HT1080 (cell line): ENCODE data around the gene CCNK. TPM values are rescaled to one million over a fixed set of nuclear protein-coding genes. Genes with fewer than 3 reads are reported as not detected.

Experiments
- DNase-seq: peaks from one replicate; pipeline ENCODE4 v3.0.0-alpha.2; 2015; ENCODE audit warnings: low read depth
- polyA plus RNA-seq, 2 experiments: library from polyadenylated mRNA; depleted of rRNA; stranded (reverse); fragments of >200 nt; gene quantifications; 2 replicates each; pipeline ENCODE4 v1.2.3, GENCODE V29; 2015
- total RNA-seq: library from RNA; depleted of rRNA; stranded (reverse); fragments of >200 nt; shearing (Covaris generic); gene quantifications from 2 replicates; pipeline ENCODE4 v1.2.3, GENCODE V29; 2014; rRNA removed

CCNK gene
- 6.6 and 14.1 TPM in 2 replicates for total RNA-seq
- polyA plus RNA-seq (2015; cell fraction: cytosol; rRNA removed), result 57.8 and 74.8 TPM in 2 replicates
- 51.4 and 58.2 TPM in 2 replicates for polyA plus RNA-seq (2015; cell fraction: nucleus; rRNA removed)

GRCh38 chr14:99480917-99481744 lies at the start of gene CCNK:
Gene CCNK (plus strand): TSS chr14:99481409. CDS start chr14:99492678, 11,269 bp downstream.
- peak; percentile 100 for DNase-seq

DNA sequence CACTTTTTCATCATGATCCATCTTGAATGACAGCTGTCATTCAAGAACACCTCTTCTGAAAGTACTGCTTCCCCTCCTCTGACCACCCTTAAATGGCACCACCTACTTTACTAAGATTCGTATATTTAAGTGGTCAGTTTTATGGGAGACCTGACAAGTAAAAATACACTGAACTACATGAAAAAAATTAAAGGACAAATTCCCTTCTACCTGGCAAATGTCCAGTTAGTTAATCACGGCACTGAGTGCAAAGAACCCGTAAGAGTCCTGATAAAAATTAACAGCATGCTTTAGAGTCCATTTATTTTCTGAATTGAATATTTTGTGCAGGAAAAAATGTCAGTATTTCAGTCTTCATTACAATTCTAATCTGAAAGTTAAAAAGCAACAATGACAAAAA lies 49.2 kb upstream of the CCNK start:
- DNase-seq, result no peak

GRCh38 chr14:99432485-99432884 lies 48.7 kb upstream of the CCNK start:
- no peak for DNase-seq

DNA sequence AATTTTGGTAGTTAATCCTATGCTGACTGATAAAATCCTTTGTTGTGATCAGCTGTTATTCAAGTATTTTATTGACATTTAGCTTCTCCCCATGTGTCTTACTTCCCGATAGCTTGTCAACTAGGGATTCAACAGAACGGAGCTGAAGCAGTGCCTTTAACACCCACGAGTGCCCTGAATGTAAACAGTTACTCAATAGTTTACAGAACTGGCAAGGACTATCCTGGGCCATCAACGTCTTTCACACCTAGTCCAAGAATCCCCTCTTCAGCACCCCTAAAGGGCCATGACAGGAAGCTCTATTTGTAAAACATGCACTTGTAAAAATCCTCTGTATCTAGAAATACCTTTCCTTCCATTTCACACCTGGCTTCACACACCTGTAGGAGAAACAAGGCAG lies 45.9 kb upstream of the CCNK start:
- DNase-seq, result no peak

DNA sequence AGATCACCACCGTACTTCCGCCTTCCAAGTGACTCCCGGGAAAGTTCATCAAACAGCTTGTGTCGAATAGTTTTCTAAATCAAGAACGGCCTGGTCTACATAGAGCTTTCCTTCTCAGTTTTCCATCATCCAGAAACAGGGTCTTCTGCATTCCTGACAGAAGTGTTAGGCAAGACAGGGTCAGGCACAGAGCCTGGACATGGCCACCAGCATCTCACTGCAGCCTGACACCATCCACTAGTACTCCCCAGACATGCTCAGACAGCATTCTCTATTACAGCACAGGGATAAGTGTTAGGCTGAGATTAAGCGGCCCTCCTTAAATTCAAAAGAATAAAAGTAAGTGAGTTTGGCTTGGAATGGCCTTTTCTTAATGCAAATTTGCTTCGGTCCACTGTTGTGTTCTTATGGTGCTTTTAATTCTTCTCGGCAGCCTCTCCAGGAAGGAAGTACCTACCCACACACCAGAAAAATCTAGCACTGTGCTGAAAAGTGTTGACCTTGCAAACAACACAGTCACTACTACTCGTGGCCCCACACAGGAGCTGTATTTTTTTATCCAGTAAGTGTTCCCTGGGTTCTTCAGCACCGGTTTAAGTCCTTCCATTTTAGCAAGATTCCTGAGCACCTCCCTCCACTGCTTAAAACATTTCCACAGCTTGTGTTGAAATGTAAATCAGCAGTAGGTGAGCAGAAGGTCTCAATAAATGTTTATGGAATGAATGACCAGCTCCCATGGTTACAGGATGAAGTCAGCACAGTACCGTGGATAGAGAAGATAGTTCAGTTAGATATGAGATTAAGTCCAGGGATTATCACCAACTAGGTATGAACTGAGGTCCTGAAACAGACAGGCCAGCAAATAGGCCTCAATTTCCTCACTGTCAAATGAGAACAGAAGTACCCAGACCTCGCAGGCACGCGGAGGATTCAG lies 44.7 kb upstream of the CCNK start:
- no peak for DNase-seq

DNA sequence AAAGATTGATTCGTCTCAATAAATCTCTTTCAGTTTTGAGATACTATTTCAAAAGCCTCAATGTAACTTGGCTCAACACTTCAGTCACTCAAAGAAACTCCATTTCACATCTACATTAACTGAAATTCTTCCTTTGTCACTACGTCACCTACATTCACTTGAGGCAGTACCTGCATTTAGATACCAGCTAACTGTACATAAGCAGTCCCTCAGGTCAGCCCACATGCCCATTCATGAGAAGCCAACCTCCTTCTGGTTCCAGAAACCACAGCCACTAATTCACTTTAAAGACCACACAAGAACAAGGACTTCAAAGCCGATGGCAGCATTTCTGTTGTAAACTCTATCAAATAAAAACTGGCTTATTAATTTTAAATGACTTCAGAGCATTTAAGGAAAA lies 43.5 kb upstream of the CCNK start:
- DNase-seq, result no peak

DNA sequence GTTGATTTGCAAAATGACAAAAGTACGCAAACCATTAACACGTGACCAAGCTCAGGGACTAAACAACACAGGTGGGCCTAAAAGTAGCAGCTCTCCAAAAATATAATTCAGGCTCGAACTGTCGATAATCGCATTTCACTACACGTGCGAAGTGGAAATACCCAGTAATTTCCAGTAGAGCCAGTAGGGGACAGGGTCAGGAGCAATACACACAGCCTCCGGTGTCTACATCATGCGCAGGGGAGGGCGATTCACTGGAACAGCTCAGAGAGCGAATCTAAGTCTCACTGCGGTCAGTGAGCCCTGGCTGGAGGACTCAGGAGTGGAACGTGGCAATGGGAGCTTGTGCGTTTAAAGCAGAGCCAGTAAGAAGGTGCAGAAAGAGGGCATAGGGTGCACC lies 40.9 kb upstream of the CCNK start:
- DNase-seq, result no peak

GRCh38 chr14:99441157-99441870 lies 39.9 kb upstream of the CCNK start:
- peak; percentile 22 for DNase-seq

- no peak for DNase-seq
These were observed 39.3 kb upstream of the CCNK start for GRCh38 chr14:99441918-99442317.

- no peak for DNase-seq
These were observed 35.3 kb upstream of the CCNK start for GRCh38 chr14:99445931-99446330.

- no peak for DNase-seq
These were observed 33.5 kb upstream of the CCNK start for GRCh38 chr14:99447739-99448138.

- no peak for DNase-seq
These were observed 30.9 kb upstream of the CCNK start for GRCh38 chr14:99450266-99450665.

- no peak for DNase-seq
These were observed 30.0 kb upstream of the CCNK start for GRCh38 chr14:99451234-99451633.

- DNase-seq, result no peak
These were observed 28.2 kb upstream of the CCNK start for GRCh38 chr14:99452968-99453367.

DNA sequence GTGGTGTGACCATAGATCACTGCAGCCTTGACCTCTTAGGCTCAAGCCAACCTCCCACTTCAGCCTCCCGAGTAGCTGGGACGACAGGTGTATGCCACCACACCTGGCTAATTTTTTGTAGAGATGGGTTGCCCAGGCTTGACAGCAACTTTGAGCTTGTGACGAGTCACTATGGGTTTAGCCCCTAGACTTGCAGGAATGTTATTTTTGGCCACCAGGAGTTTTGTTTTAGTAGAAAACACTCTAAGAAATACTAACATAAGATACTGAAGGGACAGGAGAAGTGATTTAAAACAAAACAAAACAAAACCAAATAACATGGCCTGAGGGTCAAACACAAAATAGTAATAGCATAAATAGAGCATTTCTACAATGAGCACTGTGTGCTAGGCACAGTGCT lies 27.0 kb upstream of the CCNK start:
- DNase-seq, result no peak

DNA sequence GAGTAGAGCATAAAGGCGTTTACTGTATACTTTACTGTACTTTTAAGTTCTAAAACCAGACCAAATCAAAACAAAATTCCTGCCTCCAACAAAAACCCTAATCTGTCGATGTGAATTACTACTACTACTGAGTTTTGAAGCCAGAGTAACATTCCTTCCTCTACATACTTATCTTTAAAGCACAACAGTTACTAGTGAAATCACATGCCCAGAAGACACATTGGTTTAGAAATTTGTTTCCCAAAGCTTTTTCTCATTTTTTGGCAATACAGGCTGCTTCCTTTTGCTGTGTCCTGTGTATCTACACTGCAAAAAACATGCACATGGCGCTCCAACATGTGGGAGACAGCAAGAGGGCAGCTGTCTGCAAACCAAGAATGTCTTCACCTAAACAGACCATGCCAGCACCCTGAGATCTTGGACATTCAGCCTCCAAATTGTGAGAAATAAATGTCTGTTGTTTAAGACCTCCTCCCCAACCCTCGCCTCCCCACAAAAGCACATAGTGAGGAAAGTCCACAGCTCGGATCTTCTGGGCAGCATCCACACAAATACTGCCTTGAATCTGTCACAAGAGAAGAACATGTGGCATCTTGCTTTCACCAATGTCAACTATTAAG lies 21.6 kb upstream of the CCNK start:
- DNase-seq, result no peak

- no peak for DNase-seq
These were observed 20.4 kb upstream of the CCNK start for GRCh38 chr14:99460793-99461192.

- DNase-seq, result no peak
These were observed 19.7 kb upstream of the CCNK start for GRCh38 chr14:99461411-99462085.

GRCh38 chr14:99462210-99462609 lies 19.0 kb upstream of the CCNK start:
- DNase-seq, result no peak

- no peak for DNase-seq
These were observed 17.2 kb upstream of the CCNK start for GRCh38 chr14:99463974-99464373.
